ACC112 (cell line): ENCODE results near the gene ACVR1.

ENCODE experiments used
- H2AFZ ChIP-seq: fragments of 200-600 bp; sonication (generic); one replicate; pipeline ENCODE4 v1.6.0; 2017; ENCODE audit warnings: antibody characterized with exemption, low read length; ENCODE audit not compliant: unreplicated experiment
- H3K27ac ChIP-seq: fragments of 200-600 bp; sonication (generic); 2 replicates; pipeline ENCODE4 v1.5.1; 2014; ENCODE audit warnings: low read depth, mild to moderate bottlenecking, antibody characterized with exemption, low read length, moderate library complexity
- H3K27me3 ChIP-seq: fragments of 200-600 bp; sonication (generic); 2 replicates; pipeline ENCODE4 v1.6.1; 2014; ENCODE audit warnings: mild to moderate bottlenecking, antibody characterized with exemption, low read length, moderate library complexity, mixed read lengths; ENCODE audit not compliant: insufficient read depth
- H3K36me3 ChIP-seq: fragments of 200-600 bp; sonication (generic); 2 replicates; pipeline ENCODE4 v1.6.1; 2016; ENCODE audit warnings: mild to moderate bottlenecking, antibody characterized with exemption, low read length, moderate library complexity, mixed read lengths; ENCODE audit not compliant: insufficient read depth
- H3K4me1 ChIP-seq: fragments of 200-600 bp; sonication (generic); one replicate; pipeline ENCODE4 v1.6.1; 2016; ENCODE audit warnings: low read length, mixed read lengths; ENCODE audit not compliant: insufficient read depth, unreplicated experiment, control insufficient read depth
- H3K4me3 ChIP-seq: fragments of 200-600 bp; sonication (generic); 2 replicates; pipeline ENCODE4 v1.5.1; 2014; ENCODE audit warnings: mild to moderate bottlenecking, low read depth, low read length
- H3K79me2 ChIP-seq: fragments of 200-600 bp; sonication (generic); one replicate; pipeline ENCODE4 v1.6.0; 2016; ENCODE audit warnings: low read length; ENCODE audit not compliant: control insufficient read depth, unreplicated experiment, insufficient read depth

Gene ACVR1

GRCh38 chr2:157874997-157875640 lies 1.0 kb downstream of the ACVR1 start:
- Histone ChIP-seq H3K4me3 (peak overlapping the region; percentile 93), H3K79me2 (peaks cover 46% of the 10 kb centered on the region), H3K27ac (peak overlapping the region; percentile 84), H3K27me3 (no peaks in the 10 kb centered on the region), H3K36me3 (0 out of 2 replicates have a peak, but pooled peaks cover 2% of the 10 kb centered on the region), H2AFZ (no peak overlapping the region), H3K4me1 (peaks cover 20% of the 10 kb centered on the region)

DNA sequence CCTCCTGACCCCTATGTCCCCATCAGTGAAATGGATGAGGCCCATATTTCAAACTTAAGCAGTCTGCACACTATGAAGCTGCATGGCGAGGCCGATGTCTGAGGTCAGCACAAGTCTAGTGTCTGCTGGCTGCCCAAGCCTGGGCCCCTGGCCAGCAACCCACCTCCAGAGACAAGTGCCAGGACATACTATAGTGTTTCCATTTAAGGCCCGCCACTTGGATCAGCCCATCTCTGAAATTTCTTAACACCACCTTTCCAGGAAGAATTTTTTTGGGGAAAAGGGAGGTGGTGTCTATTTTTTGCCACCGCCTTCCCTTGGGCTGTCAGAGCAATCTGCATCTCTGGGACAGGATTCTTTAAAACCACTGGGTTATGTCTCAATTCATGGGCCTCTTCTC lies 1.8 kb downstream of the ACVR1 start:
- Histone ChIP-seq H3K4me1 (peaks cover 28% of the 10 kb centered on the region), H3K79me2 (peaks cover 53% of the 10 kb centered on the region), H3K27ac (peak overlapping the region; percentile 84), H3K27me3 (no peaks in the 10 kb centered on the region), H3K4me3 (peak overlapping the region; percentile 93), H2AFZ (no peak overlapping the region), H3K36me3 (0 out of 2 replicates have a peak, but pooled peaks cover 2% of the 10 kb centered on the region)

GRCh38 chr2:157872791-157873190 lies 3.3 kb downstream of the ACVR1 start:
- Histone ChIP-seq H3K27ac (no peak overlapping the region), H3K36me3 (0 out of 2 replicates have a peak, but pooled peaks cover 2% of the 10 kb centered on the region), H3K4me1 (peaks cover 33% of the 10 kb centered on the region), H3K27me3 (no peaks in the 10 kb centered on the region), H3K79me2 (peaks cover 67% of the 10 kb centered on the region), H3K4me3 (no peak overlapping the region), H2AFZ (no peak overlapping the region)

DNA sequence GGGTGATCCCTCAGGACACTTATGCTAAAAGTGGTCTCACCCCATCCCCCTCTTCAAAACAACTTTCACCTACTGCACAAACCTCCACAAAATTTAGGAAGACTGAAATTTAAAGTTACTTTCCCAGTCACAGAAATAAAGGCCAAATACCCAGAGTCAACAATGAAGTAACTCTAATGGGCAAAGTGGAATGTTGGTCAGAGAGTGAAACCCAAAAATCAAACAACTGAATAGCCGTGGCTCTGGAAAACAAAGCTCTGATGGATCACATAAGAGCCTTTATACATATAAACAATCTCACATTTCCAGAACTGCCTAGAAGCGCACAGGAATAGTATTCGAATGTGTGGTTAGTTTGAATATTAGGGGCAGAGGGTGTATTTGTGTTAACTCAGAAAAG lies 4.7 kb downstream of the ACVR1 start:
- H3K79me2 ChIP-seq = peaks cover 80% of the 10 kb centered on the region
- 0 out of 2 replicates have a peak, but pooled peaks cover 2% of the 10 kb centered on the region for H3K36me3 ChIP-seq
- no peak overlapping the region for H3K4me3 ChIP-seq
- H3K27ac ChIP-seq = no peak overlapping the region
- no peaks in the 10 kb centered on the region for H3K27me3 ChIP-seq
- H2AFZ ChIP-seq = no peak overlapping the region
- peaks cover 40% of the 10 kb centered on the region for H3K4me1 ChIP-seq

DNA sequence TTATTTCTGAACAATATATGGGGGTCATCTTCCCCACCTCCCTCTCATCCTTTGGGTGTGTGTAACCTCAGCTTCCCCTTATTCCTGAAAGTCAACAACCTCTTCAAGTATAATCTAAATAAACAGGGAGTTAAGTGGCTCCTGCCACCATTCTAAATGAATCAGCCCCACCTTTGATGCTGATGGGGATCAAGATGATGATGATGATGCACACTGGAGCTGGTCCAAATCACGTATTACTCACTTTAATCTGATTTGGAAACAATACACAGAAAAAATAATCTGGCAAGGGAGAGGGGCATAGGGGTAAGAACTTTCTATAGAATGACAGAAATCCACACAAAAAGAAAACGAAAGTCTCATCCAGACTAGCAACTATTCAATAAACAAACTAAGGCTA lies 7.1 kb downstream of the ACVR1 start:
- Histone ChIP-seq H3K4me1 (peaks cover 45% of the 10 kb centered on the region), H3K79me2 (peaks cover 91% of the 10 kb centered on the region), H2AFZ (no peak overlapping the region), H3K36me3 (0 out of 2 replicates have a peak, but pooled peaks cover 2% of the 10 kb centered on the region), H3K27ac (no peak overlapping the region), H3K27me3 (no peaks in the 10 kb centered on the region), H3K4me3 (no peak overlapping the region)

GRCh38 chr2:157867703-157868102 lies 8.4 kb downstream of the ACVR1 start:
- Histone ChIP-seq H3K79me2 (peaks cover 85% of the 10 kb centered on the region), H3K27me3 (no peaks in the 10 kb centered on the region)

GRCh38 chr2:157866666-157867642 lies 9.2 kb downstream of the ACVR1 start:
- H2AFZ ChIP-seq = no peak overlapping the region
- H3K4me1 ChIP-seq = peaks cover 37% of the 10 kb centered on the region
- peak overlapping the region; percentile 45; the same call in 1 of the 2 replicates for H3K4me3 ChIP-seq
- no peaks in the 10 kb centered on the region for H3K27me3 ChIP-seq
- H3K79me2 ChIP-seq = peaks cover 78% of the 10 kb centered on the region
- peak overlapping the region; percentile 68 for H3K27ac ChIP-seq
- 0 out of 2 replicates have a peak, but pooled peaks cover 2% of the 10 kb centered on the region for H3K36me3 ChIP-seq

More at GRCh38 chr2:157867703-157868102, 8.4 kb downstream of the ACVR1 start:
- H3K4me1 ChIP-seq = peaks cover 37% of the 10 kb centered on the region
- 0 out of 2 replicates have a peak, but pooled peaks cover 2% of the 10 kb centered on the region for H3K36me3 ChIP-seq
- H3K27ac ChIP-seq = no peak overlapping the region
- no peak overlapping the region for H3K4me3 ChIP-seq
- H2AFZ ChIP-seq = no peak overlapping the region

- Histone ChIP-seq H3K36me3 (0 out of 2 replicates have a peak, but pooled peaks cover 2% of the 10 kb centered on the region), H3K4me1 (peaks cover 37% of the 10 kb centered on the region), H3K4me3 (peak overlapping the region; percentile 45; the same call in 1 of the 2 replicates), H3K27ac (peak overlapping the region; percentile 68), H2AFZ (no peak overlapping the region), H3K27me3 (no peaks in the 10 kb centered on the region), H3K79me2 (peaks cover 75% of the 10 kb centered on the region)
Measured at GRCh38 chr2:157866202-157866601, 9.9 kb downstream of the ACVR1 start.

- Histone ChIP-seq H3K4me1 (peaks cover 34% of the 10 kb centered on the region), H3K27me3 (no peaks in the 10 kb centered on the region), H3K36me3 (no peaks in the 10 kb centered on the region), H3K4me3 (no peak overlapping the region), H2AFZ (no peak overlapping the region), H3K79me2 (peaks cover 75% of the 10 kb centered on the region), H3K27ac (no peak overlapping the region)
Measured at GRCh38 chr2:157864857-157865430, 11.2 kb downstream of the ACVR1 start.

- peaks cover 36% of the 10 kb centered on the region for H3K4me1 ChIP-seq
- no peaks in the 10 kb centered on the region for H3K27me3 ChIP-seq
- no peak overlapping the region for H3K4me3 ChIP-seq
- H3K27ac ChIP-seq = peak overlapping the region; percentile 96
- H3K36me3 ChIP-seq = no peaks in the 10 kb centered on the region; the same call in 1 of the 2 replicates
- no peak overlapping the region for H2AFZ ChIP-seq
- peaks cover 46% of the 10 kb centered on the region for H3K79me2 ChIP-seq
Measured at GRCh38 chr2:157858846-157859245, 17.3 kb downstream of the ACVR1 start.
